Suprapubic skin (tissue), 4 donors: ENCODE data around the gene HACD3. TPM values are rescaled to one million over a fixed set of nuclear protein-coding genes. Genes with fewer than 3 reads are reported as not detected.

Experiments used
- DNase-seq, 2 donors: peaks; one replicate each; pipeline ENCODE4 v3.0.0-alpha.2; 2019; ENCODE audit warnings: low spot score in 2 of 2
- H3K27ac ChIP-seq: fragments of 200-600 bp; sonication (generic); one replicate; pipeline ENCODE4 v1.5.1; 2019
- H3K27me3 ChIP-seq: fragments of 200-600 bp; sonication (generic); one replicate; pipeline ENCODE4 v1.5.1; 2019
- H3K36me3 ChIP-seq: fragments of 200-600 bp; sonication (generic); one replicate; pipeline ENCODE4 v1.5.1; 2019
- H3K4me1 ChIP-seq: fragments of 200-600 bp; sonication (generic); one replicate; pipeline ENCODE4 v1.5.1; 2019
- H3K4me3 ChIP-seq: fragments of 200-600 bp; sonication (generic); one replicate; pipeline ENCODE4 v1.5.1; 2019; ENCODE audit warnings: mild to moderate bottlenecking
- H3K9me3 ChIP-seq: fragments of 200-600 bp; sonication (generic); one replicate; pipeline ENCODE4 v1.5.1; 2019
- CTCF ChIP-seq, 2 donors: fragments of 200-600 bp in 1 of 2; fragments of 450-650 bp in 1 of 2; sonication (generic) in 1 of 2; IDR thresholded peaks; one replicate each; pipeline ENCODE4 v1.5.1; 2016 to 2019; ENCODE audit warnings: antibody characterized with exemption in 2 of 2, mild to moderate bottlenecking in 1 of 2, moderate library complexity in 1 of 2
- EP300 ChIP-seq: sonication (generic); formaldehyde crosslinking; IDR thresholded peaks from one replicate; pipeline ENCODE4 v1.6.1; 2017; ENCODE audit warnings: antibody characterized with exemption
- POLR2A ChIP-seq, 2 donors: fragments of 450-650 bp; IDR thresholded peaks; one replicate each; pipeline ENCODE4 v1.6.1; 2017; ENCODE audit warnings: antibody characterized with exemption in 2 of 2, mild to moderate bottlenecking in 2 of 2, moderate library complexity in 2 of 2
- POLR2AphosphoS5 ChIP-seq, 3 donors: sonication (generic); formaldehyde crosslinking; IDR thresholded peaks; one replicate each; pipeline ENCODE4 v1.6.1; 2017; ENCODE audit warnings: antibody characterized with exemption in 3 of 3
- WGBS: methylation state at CpG from one replicate; pipeline ENCODE4 v1.1.5; 2018; 5-methylcytosine and 5-hydroxymethylcytosine counted together
- total RNA-seq, 4 donors: library from RNA; depleted of rRNA; stranded (reverse); fragments of >200 nt; gene quantifications; one replicate each; pipeline ENCODE4 v1.1.0, GENCODE V29; 2016

Gene HACD3
- total RNA-seq, result 10 to 100 TPM; 36.6 to 65.2 (median 44.9) TPM

GRCh38 chr15:65530318-65531111 lies at the start of gene HACD3:
Gene HACD3, plus strand, starts transcription at chr15:65530463. Its CDS starts 169 bp downstream, at chr15:65530632.
- Histone ChIP-seq H3K4me3 (peak within 1 kb of the TSS; percentile 68), H3K4me1 (peaks cover 39% of the 10 kb centered on the region), H3K36me3 (no peaks in the 10 kb centered on the region), H3K27me3 (no peaks in the 10 kb centered on the region), H3K9me3 (no peaks in the 10 kb centered on the region), H3K27ac (peak within 1 kb of the TSS; percentile 49)
- TF ChIP-seq POLR2AphosphoS5 (IDR thresholded peaks at IDR 0.05) (peak in 2 of 3 donors; percentile 9 to 30), CTCF (IDR thresholded peaks at IDR 0.05) (no peak), EP300 (no peak), POLR2A (IDR thresholded peaks at IDR 0.05) (peak; percentile 16 to 17)
- DNase-seq, result peak; percentile 85 to 88
- under 1% methylated on average over 42 of the region's 88 CpGs for WGBS

- no peak overlapping the region for H3K4me3 ChIP-seq
- WGBS, result 91% methylated on average over 4 of the region's 4 CpGs
- H3K27ac ChIP-seq, result no peak overlapping the region
- no peaks in the 10 kb centered on the region for H3K27me3 ChIP-seq
- no peaks in the 10 kb centered on the region for H3K4me1 ChIP-seq
- H3K9me3 ChIP-seq, result no peaks in the 10 kb centered on the region
- peaks cover 88% of the 10 kb centered on the region for H3K36me3 ChIP-seq
- no peak for TF ChIP-seq POLR2A (IDR thresholded peaks at IDR 0.05)
- TF ChIP-seq POLR2AphosphoS5 (IDR thresholded peaks at IDR 0.05), result no peak
- TF ChIP-seq CTCF (IDR thresholded peaks at IDR 0.05), result no peak
- no peak for TF ChIP-seq EP300
- DNase-seq, result no peak
Observed at GRCh38 chr15:65484876-65485275, 45.4 kb upstream of the HACD3 start.

GRCh38 chr15:65494076-65494475 lies 36.2 kb upstream of the HACD3 start:
- H3K4me3 ChIP-seq, result no peak overlapping the region
- H3K27me3 ChIP-seq, result no peaks in the 10 kb centered on the region
- no peaks in the 10 kb centered on the region for H3K4me1 ChIP-seq
- TF ChIP-seq EP300 (no peak), CTCF (IDR thresholded peaks at IDR 0.05) (no peak), POLR2AphosphoS5 (IDR thresholded peaks at IDR 0.05) (no peak), POLR2A (IDR thresholded peaks at IDR 0.05) (no peak)
- H3K9me3 ChIP-seq, result no peaks in the 10 kb centered on the region
- H3K27ac ChIP-seq, result no peak overlapping the region
- no peak for DNase-seq
- 90% methylated on average over 4 of the region's 4 CpGs for WGBS
- peaks cover 64% of the 10 kb centered on the region for H3K36me3 ChIP-seq

- H3K27me3 ChIP-seq, result no peaks in the 10 kb centered on the region
- TF ChIP-seq POLR2AphosphoS5 (IDR thresholded peaks at IDR 0.05) (no peak), POLR2A (IDR thresholded peaks at IDR 0.05) (no peak), EP300 (no peak), CTCF (IDR thresholded peaks at IDR 0.05) (no peak)
- peaks cover 31% of the 10 kb centered on the region for H3K4me1 ChIP-seq
- no peaks in the 10 kb centered on the region for H3K9me3 ChIP-seq
- no peak for DNase-seq
- no peak overlapping the region for H3K27ac ChIP-seq
- H3K36me3 ChIP-seq, result peaks cover 49% of the 10 kb centered on the region
- 96% methylated on average over 2 of the region's 2 CpGs for WGBS
- H3K4me3 ChIP-seq, result no peak overlapping the region
Observed at GRCh38 chr15:65509321-65509720, 20.9 kb upstream of the HACD3 start.

GRCh38 chr15:65512189-65512588 lies 18.1 kb upstream of the HACD3 start:
- Histone ChIP-seq H3K36me3 (peaks cover 36% of the 10 kb centered on the region), H3K27me3 (no peaks in the 10 kb centered on the region), H3K4me3 (peak overlapping the region; percentile 26), H3K27ac (peak overlapping the region; percentile 41), H3K9me3 (no peaks in the 10 kb centered on the region), H3K4me1 (peaks cover 56% of the 10 kb centered on the region)
- 80% methylated on average over 5 of the region's 5 CpGs for WGBS
- no peak for DNase-seq
- TF ChIP-seq EP300, result no peak
- no peak for TF ChIP-seq CTCF (IDR thresholded peaks at IDR 0.05)
- no peak for TF ChIP-seq POLR2AphosphoS5 (IDR thresholded peaks at IDR 0.05)
- no peak for TF ChIP-seq POLR2A (IDR thresholded peaks at IDR 0.05)
